Stomach (tissue), 9 donors: ENCODE data around the gene DIPK1A. TPM values are rescaled to one million over a fixed set of nuclear protein-coding genes. Genes with fewer than 3 reads are reported as not detected.

Experiments
- DNase-seq, 2 donors: peaks; one replicate each; pipeline versions ENCODE4 v3.0.0 to v3.0.0-alpha.2; 2013 to 2019
- H3K27ac ChIP-seq, 5 donors: fragments of 200-600 bp in 4 of 5; sonication (generic) in 4 of 5; one replicate each; pipeline ENCODE4 v1.5.1; 2013 to 2019; ENCODE audit warnings: mild to moderate bottlenecking in 1 of 5, moderate library complexity in 1 of 5
- H3K27me3 ChIP-seq, 3 donors: fragments of 200-600 bp; sonication (generic); one replicate each; pipeline ENCODE4 v1.5.1; 2017 to 2019; ENCODE audit warnings: mixed run types in 1 of 3
- H3K36me3 ChIP-seq, 4 donors: fragments of 200-600 bp; sonication (generic); 1 replicate in 3 of 4; 2 replicates in 1 of 4; pipeline ENCODE4 v1.5.1; 2016 to 2019
- H3K4me1 ChIP-seq, 4 donors: fragments of 200-600 bp; sonication (generic); one replicate each; pipeline ENCODE4 v1.5.1; 2016 to 2019
- H3K4me3 ChIP-seq, 4 donors: fragments of 200-600 bp; sonication (generic) in 3 of 4; one replicate each; pipeline ENCODE4 v1.5.1; 2016 to 2019; ENCODE audit warnings: mild to moderate bottlenecking in 1 of 4
- H3K9me3 ChIP-seq, 4 donors: fragments of 200-600 bp; sonication (generic); one replicate each; pipeline ENCODE4 v1.5.1; 2016 to 2019
- EP300 ChIP-seq: sonication (generic); formaldehyde crosslinking; IDR thresholded peaks from one replicate; pipeline ENCODE4 v1.6.1; 2017; ENCODE audit warnings: antibody characterized with exemption
- POLR2A ChIP-seq, 4 donors: fragments of 450-650 bp; IDR thresholded peaks; one replicate each; pipeline ENCODE4 v1.6.1; 2016; ENCODE audit warnings: antibody characterized with exemption in 4 of 4, control low read depth in 2 of 4, mild to moderate bottlenecking in 1 of 4, moderate library complexity in 1 of 4
- POLR2AphosphoS5 ChIP-seq, 3 donors: sonication (generic); formaldehyde crosslinking; IDR thresholded peaks; one replicate each; pipeline ENCODE4 v1.6.1; 2016; ENCODE audit warnings: antibody characterized with exemption in 3 of 3
- WGBS, 5 donors: extraction: QIAGEN DNeasy Blood & Tissue Kit in 3 of 5; methylation state at CpG; one replicate each; pipeline versions ENCODE4 v1.1.5 to v1.1.7; 2013 to 2018; 5-methylcytosine and 5-hydroxymethylcytosine counted together
- intact Hi-C: fragments of 100-400 bp; cut with DNase I; formaldehyde crosslinking; loops from one replicate; pipeline ENCODE4 v1.15.1; 2023; ENCODE audit warnings: low total_unique reads
- polyA plus RNA-seq, 3 donors: library from polyadenylated mRNA; stranded (reverse); fragments of 200-250 nt; gene quantifications; one replicate each; pipeline ENCODE4 v1.2.3, GENCODE V29; 2013
- total RNA-seq, 5 donors: library from RNA; depleted of rRNA; stranded (reverse); fragments of >200 nt; gene quantifications; one replicate each; pipeline versions ENCODE4 v1.1.0 to v1.2.3, GENCODE V29; 2014 to 2016
- TF ChIP-seq, protein P1 (sequence below), 7 experiments: fragments of 450-650 bp in 4 of 7; fragments of 200-600 bp in 3 of 7; sonication (generic) in 3 of 7; IDR thresholded peaks; one replicate each; pipeline ENCODE4 v1.5.1; 2016 to 2019; ENCODE audit warnings: antibody characterized with exemption in 7 of 7, control low read depth in 2 of 7, mild to moderate bottlenecking in 1 of 7
- donor health status: healthy with polysubstance abuse.
- donor health status: Bipolar disorder and iron deficiency.
- donor health status: healthy.

Gene DIPK1A
- total and polyA plus RNA-seq, 8 donors, result 2.0 to 15.5 (median 5.0) TPM

DNA sequence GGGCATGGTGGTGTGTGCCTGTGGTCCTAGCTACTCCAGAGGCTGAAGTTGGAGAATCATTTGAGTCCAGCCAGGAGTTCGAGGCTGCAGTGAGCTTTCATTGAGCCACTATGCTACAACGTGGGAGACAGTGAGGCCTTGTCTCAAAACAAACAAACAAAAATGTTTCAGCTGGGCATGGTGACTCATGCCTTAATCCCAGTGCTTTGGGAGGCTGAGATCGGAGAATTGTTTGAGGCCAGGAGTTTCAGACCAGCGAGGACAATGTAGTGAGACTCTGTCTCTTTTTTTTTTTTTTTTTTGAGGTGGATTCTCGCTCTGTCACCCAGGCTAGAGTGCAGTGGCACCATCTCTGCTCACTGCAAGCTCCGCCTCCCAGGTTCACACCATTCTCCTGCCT is 134.5 kb downstream of the DIPK1A start:
- intact Hi-C loops, result loop anchor here (10.0 kb wide), 1 partner anchor 72 kb away; no protein-coding TSS in a partner anchor
- H3K4me3 ChIP-seq, result no peak overlapping the region
- no peak for DNase-seq
- no peak overlapping the region for H3K27ac ChIP-seq
- H3K36me3 ChIP-seq, result no peaks in the 10 kb centered on the region
- H3K27me3 ChIP-seq, result no peaks in the 10 kb centered on the region
- H3K9me3 ChIP-seq, result no peaks in the 10 kb centered on the region
- WGBS, 5 donors, result 74 to 78% (median 77%) methylated on average over 4 to 6 of the region's 6 CpGs
- H3K4me1 ChIP-seq, result peaks cover 0 to 14% (median 2%) of the 10 kb centered on the region in 4 donors
- TF ChIP-seq POLR2A (IDR thresholded peaks at IDR 0.05) (no peak), POLR2AphosphoS5 (IDR thresholded peaks at IDR 0.05) (no peak), EP300 (no peak)
- TF ChIP-seq, protein P1, sequence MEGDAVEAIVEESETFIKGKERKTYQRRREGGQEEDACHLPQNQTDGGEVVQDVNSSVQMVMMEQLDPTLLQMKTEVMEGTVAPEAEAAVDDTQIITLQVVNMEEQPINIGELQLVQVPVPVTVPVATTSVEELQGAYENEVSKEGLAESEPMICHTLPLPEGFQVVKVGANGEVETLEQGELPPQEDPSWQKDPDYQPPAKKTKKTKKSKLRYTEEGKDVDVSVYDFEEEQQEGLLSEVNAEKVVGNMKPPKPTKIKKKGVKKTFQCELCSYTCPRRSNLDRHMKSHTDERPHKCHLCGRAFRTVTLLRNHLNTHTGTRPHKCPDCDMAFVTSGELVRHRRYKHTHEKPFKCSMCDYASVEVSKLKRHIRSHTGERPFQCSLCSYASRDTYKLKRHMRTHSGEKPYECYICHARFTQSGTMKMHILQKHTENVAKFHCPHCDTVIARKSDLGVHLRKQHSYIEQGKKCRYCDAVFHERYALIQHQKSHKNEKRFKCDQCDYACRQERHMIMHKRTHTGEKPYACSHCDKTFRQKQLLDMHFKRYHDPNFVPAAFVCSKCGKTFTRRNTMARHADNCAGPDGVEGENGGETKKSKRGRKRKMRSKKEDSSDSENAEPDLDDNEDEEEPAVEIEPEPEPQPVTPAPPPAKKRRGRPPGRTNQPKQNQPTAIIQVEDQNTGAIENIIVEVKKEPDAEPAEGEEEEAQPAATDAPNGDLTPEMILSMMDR (IDR thresholded peaks at IDR 0.05), result no peak

DNA sequence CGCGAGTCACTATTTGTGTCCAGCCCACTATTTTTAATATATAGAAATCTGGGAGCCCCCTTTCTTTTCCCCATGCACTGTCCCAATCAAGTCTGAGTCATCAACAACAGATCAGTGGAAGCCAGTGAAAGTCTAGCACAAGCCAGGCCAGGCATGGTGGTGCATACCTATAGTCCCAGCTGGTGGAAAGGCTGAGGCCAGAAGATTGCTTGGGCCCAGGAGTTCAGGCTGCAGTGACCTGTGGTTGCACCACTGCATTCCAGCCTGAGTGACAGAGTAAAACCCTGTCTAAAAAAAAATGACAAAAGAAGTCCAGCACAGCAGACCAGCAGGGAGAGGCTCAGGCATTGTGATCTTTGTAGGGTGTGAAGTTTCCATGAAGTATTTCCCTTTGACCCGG is 138.4 kb downstream of the DIPK1A start:
- no peaks in the 10 kb centered on the region for H3K9me3 ChIP-seq
- peaks cover 0 to 18% (median 2%) of the 10 kb centered on the region in 4 donors for H3K4me1 ChIP-seq
- no peak overlapping the region for H3K27ac ChIP-seq
- no peaks in the 10 kb centered on the region for H3K27me3 ChIP-seq
- TF ChIP-seq, protein P1 (IDR thresholded peaks at IDR 0.05), result no peak
- H3K36me3 ChIP-seq, result no peaks in the 10 kb centered on the region
- WGBS, 5 donors, result 53 to 80% (median 76%) methylated on average over 3 of the region's 3 CpGs
- H3K4me3 ChIP-seq, result no peak overlapping the region
- DNase-seq, result no peak
- intact Hi-C loops, result loop anchor here (10.0 kb wide), 1 partner anchor 68 kb away; no protein-coding TSS in a partner anchor

DNA sequence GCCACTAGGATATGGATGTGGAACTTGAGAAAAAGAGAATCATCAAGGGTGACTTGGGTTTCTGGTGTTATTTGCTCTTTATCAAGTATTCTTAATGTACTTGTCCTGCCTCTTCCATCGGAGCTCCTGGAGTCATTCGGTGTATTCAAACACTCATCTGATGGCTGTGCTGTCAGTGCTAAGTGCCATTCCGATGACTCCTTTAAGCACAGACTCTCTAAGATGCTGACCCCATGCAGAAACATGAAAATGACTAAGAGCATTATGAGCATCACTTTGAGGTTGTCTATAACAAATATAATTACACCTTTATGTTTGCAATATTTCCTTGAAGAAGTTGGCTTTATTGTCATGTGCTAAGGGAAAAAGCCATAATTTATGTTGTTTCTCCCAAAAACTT is 140.7 kb downstream of the DIPK1A start:
- no peaks in the 10 kb centered on the region for H3K9me3 ChIP-seq
- H3K27me3 ChIP-seq, result no peaks in the 10 kb centered on the region
- no peak overlapping the region for H3K27ac ChIP-seq
- DNase-seq, result no peak
- H3K36me3 ChIP-seq, result no peaks in the 10 kb centered on the region
- no peak overlapping the region for H3K4me3 ChIP-seq
- TF ChIP-seq, protein P1 (IDR thresholded peaks at IDR 0.05), result no peak
- no peak for TF ChIP-seq EP300
- no peak for TF ChIP-seq POLR2A (IDR thresholded peaks at IDR 0.05)
- no peak for TF ChIP-seq POLR2AphosphoS5 (IDR thresholded peaks at IDR 0.05)
- 81 to 87% (median 85%) methylated on average over 3 of the region's 3 CpGs for WGBS, 5 donors
- H3K4me1 ChIP-seq, result peaks cover 0 to 27% (median 11%) of the 10 kb centered on the region in 4 donors
- intact Hi-C loops, result loop anchor here (10.0 kb wide), 1 partner anchor 66 kb away; no protein-coding TSS in a partner anchor

DNA sequence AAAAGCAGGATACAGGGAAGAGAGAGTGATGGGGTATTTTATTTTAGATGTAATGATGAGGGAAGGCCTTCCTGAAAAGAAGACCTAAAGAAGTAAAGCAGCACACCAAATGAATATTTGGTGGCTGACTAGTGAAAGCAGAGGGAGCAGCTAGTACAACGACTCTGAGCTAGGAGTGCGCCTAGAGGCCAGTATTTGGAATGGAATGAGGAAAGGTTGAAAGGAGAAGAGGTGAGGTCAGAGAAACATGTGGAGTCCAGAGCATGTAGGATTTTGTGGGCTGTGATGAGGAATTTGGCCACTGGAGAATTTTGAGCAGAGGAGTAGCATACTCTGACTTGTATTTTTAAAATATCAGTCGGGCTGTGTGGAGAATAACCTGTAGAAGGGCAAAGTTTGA is 141.2 kb downstream of the DIPK1A start:
- no peaks in the 10 kb centered on the region for H3K27me3 ChIP-seq
- H3K36me3 ChIP-seq, result no peaks in the 10 kb centered on the region
- 59 to 71% (median 66%) methylated on average over 3 of the region's 3 CpGs for WGBS, 5 donors
- TF ChIP-seq, protein P1 (IDR thresholded peaks at IDR 0.05), result no peak
- no peak for TF ChIP-seq POLR2AphosphoS5 (IDR thresholded peaks at IDR 0.05)
- no peak for TF ChIP-seq POLR2A (IDR thresholded peaks at IDR 0.05)
- no peak for TF ChIP-seq EP300
- H3K4me3 ChIP-seq, result no peak overlapping the region
- H3K27ac ChIP-seq, result no peak overlapping the region
- intact Hi-C loops, result loop anchor here (10.0 kb wide), 1 partner anchor 65 kb away; no protein-coding TSS in a partner anchor
- H3K9me3 ChIP-seq, result no peaks in the 10 kb centered on the region
- peaks cover 0 to 27% (median 11%) of the 10 kb centered on the region in 4 donors for H3K4me1 ChIP-seq
- no peak for DNase-seq
